HG02588 (cell line): ENCODE data around the gene ERFE.

Source experiments
- ATAC-seq: cut with Tn5 transposase; IDR thresholded peaks from one replicate; pipeline ENCODE4 v1.9.1; 2021; ENCODE audit warnings: mild to moderate bottlenecking, moderate library complexity; ENCODE audit not compliant: unreplicated experiment

Gene ERFE

DNA sequence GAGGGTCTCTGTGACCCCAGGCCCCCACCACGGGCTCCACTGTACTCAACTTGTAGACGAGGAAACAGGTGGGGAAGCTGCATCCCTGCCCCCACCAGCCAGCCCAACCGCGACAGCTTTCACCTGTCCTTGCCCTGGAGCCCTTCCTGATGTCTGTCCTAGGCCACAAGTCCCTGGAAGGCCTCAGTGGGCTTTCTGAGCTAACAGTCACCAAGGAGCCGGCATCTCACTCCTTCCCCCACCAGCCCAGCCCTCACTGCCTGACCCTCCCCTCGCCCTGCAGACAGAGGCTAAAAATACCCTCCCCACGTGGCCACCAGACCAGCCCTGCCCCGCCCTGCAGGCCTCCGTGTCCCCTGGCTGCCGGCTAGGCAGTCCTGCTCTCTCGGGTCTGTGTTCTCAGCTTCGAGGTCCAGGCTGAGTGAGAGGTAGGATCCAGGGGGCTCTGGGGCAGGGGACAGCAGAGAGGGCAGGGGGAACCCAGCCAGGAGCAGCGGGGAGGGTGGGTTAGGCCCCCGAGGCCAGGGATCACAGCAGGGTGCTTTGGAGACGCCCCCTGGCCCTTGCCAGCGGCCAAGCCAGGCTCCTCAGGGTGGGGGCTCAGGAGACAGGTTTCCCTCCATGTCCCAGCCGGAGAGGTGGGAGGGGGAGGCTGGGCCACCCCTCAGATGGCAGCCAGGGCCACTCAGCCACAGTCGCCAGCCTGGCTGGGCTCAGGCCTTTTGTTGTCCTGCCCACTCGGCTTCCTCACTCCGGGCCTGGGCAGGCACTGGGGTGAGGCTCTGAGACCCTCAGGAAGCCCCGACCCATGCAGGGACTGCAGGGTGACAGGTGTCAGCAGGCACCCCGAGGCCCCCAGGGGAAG lies 20.2 kb upstream of the ERFE start, which contains the start of gene KLHL30:
Gene KLHL30, plus strand, starts transcription at position 338 of the 865 bp plus-strand sequence. CDS start 2,087 bp downstream, outside the sequence.
- ATAC-seq = no peak

DNA sequence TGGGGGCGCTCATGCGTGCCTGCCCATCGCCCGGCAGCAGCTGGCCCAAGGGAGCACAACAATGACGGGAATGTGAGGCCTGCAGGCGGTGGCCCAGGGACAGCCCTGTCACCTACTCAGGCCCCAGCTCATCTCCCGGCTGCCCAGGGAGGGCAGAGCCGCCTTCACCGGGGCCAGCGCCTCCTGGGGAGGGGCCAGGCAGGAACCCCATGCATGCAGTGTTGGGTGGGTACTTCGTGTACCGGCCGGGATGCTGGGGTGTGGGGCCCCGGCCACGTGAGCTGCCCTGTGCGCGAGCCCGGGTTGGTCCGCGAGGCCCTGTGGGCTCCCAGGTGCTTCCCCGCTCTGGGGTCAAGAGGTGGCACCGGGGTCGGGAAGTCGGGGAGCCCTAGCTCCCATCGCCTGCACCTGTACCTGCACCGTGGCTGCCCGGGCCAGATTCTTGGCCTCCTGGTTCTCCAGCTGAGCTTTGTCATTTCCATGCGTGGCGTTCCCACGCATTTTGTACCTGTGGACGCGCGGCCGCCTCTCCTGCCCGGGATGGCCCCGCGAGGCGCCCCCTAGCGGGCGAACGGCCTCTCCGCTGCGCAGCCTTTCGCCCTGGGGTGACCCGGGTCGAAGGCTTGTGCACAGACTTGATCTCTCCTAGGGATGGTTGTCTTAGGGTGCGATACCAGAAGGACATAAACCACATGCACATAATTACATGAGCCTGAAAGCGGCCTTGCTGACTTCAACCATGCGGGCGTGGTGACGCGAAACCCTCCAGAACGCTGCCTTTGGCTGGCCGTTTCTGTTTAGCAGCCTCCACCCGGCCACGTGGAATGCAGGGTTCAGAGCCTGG lies 19.4 kb upstream of the ERFE start:
- no peak for ATAC-seq

DNA sequence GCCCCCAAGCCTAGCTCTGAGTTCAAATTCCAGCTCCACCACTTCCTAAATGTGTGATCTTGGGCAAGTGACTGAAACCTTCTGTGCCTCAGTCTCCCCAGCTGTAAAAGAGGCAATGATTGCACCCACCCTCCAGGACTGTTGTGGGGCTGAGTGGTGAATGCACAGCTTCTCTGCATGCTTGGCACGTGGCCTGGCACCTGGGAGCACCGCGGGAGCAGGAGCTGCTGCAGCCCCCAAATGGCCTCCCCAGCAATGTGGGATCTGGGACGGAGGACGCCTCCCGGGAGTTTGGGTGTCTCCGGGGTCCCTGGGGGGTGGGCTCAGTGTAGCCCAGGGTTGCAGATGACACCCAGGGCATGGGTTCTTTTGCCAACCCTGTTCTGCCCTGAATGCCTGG lies 18.7 kb upstream of the ERFE start:
- ATAC-seq = no peak

DNA sequence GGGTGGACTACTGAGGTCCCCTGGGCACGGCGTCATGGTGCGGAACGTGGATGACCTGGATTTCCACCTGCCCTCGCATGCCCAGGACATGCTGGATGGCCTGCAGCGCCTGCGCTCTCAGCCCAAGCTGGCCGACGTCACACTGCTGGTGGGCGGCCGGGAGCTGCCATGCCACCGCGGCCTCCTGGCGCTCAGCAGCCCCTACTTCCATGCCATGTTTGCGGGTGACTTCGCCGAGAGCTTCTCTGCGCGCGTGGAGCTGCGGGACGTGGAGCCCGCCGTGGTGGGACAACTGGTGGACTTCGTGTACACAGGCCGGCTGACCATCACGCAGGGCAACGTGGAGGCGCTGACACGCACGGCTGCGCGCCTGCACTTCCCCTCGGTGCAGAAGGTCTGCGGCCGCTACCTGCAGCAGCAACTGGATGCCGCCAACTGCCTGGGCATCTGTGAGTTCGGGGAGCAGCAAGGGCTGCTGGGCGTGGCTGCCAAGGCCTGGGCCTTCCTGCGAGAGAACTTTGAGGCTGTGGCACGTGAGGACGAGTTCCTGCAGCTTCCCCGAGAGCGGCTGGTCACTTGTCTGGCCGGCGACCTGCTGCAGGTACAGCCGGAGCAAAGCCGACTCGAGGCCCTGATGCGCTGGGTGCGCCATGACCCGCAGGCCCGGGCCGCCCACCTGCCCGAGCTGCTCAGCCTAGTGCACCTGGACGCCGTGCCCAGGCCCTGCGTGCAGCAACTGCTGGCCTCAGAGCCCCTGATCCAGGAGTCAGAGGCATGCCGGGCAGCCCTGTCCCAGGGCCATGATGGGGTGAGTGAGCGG lies 17.8 kb upstream of the ERFE start:
- no peak for ATAC-seq

DNA sequence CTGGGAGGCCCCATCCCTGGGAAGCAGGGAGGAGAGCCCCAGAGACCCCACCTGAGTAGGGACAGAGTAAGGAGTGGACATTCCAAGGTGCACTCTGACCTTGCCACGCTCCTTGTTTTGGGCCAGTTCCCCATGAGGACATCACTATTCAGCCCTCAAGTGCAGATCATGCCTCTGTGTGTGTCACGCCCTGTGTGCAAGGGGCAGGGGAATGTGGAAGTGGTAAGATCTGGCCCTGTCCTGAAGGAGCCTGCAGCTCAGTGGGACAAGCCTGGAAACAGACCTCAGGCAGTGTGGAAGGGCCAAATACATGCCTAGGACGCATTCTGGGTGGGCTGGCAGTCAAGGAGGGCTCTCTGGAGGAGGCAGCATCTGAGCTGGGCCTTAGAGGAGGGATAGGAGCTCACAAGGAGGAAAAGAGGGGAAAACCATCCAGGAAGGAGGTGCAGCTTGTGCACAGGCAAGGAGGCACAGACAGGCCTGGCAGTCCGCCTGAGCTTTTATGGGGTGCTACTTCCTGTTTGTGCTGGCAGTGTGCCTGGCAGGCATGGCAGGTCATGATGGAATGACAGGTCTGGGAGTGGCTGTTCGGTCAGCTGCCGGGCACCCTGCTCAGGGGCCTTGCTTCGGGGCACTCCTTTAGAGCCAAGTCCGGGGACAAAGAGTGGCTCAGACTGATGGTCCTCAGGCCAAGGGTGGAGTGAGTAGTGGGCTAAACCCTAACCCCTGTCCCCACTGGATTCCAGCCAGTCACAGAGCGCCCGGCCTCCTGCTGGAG lies 17.0 kb upstream of the ERFE start:
- ATAC-seq = no peak

DNA sequence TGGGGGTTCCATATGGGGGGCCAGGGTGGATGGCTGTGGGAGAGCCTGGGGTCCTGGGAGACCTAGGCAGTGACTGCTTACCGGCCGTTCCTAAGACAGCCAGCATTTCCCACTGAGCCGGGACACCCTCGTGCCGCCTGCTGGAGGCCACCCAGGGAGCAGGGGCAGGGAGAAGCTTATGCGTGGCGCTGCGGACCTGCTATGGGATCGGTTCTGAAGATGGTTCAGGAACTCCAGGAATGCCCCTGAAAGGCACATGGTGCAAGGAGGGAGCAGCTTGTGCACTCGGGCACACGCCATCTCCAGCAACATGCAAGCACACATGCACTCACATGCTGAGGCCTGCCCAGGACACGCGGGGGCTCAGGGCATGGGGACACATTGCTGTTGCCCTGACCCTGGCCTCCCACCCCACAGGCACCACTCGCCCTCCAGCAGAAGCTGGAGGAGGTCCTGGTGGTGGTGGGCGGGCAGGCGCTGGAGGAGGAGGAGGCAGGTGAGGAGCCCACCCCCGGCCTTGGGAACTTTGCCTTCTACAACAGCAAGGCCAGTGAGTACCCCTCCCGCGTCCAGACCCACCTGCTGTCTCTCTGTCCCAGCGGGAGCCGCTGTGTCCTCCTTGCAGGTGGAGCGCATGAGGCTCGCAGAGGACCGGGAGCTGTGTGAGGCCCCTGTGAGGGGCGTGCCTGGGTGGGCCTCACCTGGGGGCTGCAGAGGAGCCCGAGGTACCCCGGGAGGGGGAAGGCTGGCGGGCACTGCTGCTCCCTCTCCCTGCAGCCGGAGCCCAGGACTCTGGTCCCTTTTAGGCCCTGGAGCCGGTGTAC lies 16.2 kb upstream of the ERFE start:
- no peak for ATAC-seq

DNA sequence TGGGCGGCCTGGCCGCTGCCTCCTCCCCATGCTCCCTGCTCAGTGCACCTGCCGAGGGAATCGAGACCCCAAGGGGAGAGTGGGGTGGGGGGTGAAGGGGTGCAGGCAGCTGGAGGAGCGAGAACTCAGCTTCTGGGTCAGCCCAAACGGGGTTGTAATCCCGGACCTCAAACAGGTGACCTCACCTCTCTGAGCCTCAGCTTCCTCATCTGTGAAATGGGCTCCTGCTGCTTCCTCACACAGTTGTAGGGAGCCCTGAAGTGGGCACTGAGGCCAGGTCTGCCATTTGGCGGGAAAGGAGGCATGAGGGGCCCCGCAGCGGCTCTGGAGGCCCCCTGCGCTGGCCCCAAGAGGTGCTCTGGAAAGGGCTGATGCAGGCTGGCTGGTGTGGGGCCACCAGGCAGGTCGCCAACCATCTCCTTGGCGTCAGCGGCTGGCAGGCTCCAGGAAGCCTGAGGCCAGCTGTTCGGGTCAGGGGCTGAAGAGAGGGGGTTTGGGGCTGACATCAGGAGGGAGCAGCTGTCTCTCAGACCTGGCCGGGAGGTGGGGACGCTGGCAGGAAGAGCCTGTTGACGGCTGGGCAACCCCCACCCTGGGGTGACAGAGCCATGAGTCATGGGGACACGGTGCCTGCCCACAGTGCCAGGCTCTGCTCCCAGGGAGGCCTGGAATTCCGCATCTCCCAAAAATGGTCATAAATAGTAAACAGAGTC lies 15.4 kb upstream of the ERFE start:
- ATAC-seq = no peak

DNA sequence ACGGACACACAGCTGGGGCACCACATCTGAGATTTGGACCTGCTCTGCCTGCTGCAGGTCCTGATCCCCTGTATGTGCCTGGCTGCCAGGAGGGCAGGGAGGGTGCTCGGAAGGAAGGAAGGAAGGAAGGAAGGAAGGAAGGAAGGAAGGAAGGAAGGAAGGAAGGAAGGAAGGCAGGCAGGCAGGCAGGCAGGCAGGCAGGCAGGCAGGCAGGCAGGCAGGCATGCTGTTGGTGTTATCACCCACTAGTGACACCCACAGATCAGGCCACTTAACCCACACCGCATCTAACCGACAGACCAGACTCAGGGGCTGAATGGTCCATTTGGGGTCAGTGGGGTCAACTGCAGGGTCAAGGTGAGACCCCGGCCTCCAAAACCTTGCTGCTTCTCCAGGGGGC lies 14.5 kb upstream of the ERFE start:
- ATAC-seq = no peak

DNA sequence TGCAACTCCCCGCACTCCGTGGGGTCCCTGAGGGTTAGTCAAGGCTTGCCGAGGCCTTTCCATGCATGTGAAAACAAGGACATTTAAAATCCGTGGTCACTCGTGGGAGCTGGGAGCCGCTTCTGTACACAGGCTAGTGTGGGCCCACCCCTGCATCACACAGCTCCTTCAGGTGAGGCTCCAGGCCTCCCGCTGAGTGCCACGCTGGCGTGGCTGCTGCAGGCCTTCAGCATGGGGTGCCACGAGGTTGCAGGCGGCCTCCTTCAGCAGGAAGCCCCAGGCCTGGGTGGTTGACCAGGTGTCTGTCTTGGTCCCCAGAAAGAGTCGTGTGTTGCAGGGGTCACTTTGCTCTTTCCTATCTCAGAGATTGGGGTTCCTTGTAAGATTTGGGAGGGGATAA lies 13.7 kb upstream of the ERFE start:
- ATAC-seq = no peak

DNA sequence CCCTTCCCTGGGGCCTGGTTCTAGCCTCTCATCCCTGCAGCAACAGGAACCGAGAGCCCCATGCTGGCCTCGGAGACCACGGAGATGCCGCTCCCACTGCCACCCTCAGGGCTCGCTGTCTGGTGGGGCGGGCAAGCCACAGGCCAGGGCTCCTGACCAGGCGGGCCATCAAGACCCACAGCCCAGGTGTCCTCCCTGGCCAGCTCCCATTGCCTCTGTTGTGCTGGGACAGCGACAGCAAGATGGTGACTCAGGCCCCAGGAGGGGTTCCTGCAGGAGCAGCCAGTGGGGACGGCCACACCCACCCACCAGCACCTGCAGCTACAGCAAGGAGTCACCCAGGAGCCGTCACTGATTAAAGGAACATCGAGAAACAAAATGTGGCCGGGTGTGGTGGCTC lies 12.9 kb upstream of the ERFE start:
- no peak for ATAC-seq

DNA sequence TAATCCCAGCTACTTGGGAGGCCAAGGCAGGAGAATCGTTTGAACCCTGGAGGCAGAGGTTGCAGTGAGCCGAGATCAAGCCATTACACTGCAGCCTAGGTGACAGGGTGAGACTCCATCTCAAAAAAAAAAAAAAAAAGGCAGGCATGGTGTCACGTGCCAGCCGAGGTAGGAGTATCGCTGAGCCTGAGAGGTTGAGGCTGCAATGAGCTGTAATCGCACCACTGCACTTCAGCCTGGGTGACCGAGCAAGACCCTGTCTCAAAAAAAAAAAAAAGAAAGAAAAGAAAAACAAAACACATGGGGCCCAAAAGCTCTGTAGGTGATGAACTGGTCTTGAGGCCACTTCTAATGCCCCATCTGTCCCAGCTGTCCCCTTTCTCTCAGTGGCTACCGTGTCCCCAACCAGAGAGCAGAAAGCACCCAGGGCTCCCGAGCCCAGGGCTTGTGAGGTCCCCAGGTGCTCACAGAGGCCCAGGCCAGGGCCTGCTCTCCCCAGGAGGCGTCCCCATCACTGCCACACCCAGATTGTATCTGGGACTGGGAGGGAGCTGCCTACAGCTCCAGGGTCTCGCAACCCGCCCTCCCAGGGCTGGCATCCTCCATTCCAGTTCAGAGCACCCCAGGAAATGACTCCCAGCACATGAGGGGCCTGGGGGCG lies 11.8 kb upstream of the ERFE start:
- no peak for ATAC-seq

DNA sequence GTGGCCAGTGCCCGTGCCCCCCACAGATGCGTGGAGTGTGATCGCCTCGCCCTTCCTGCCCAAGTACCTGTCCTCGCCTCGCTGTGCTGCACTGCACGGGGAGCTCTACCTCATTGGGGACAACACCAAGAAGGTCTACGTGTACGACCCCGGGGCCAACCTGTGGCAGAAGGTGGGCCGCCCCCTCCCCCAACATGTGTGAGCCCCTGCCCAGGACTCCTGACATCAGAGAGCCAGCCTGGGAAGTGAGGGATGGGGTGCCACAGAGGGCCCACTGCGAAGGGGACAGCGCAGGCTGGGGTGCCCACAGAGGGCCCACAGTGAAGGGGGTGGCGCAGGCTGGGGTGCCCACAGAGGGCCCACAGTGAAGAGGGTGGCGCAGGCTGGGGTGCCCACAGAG lies 9.8 kb upstream of the ERFE start:
- no peak for ATAC-seq

DNA sequence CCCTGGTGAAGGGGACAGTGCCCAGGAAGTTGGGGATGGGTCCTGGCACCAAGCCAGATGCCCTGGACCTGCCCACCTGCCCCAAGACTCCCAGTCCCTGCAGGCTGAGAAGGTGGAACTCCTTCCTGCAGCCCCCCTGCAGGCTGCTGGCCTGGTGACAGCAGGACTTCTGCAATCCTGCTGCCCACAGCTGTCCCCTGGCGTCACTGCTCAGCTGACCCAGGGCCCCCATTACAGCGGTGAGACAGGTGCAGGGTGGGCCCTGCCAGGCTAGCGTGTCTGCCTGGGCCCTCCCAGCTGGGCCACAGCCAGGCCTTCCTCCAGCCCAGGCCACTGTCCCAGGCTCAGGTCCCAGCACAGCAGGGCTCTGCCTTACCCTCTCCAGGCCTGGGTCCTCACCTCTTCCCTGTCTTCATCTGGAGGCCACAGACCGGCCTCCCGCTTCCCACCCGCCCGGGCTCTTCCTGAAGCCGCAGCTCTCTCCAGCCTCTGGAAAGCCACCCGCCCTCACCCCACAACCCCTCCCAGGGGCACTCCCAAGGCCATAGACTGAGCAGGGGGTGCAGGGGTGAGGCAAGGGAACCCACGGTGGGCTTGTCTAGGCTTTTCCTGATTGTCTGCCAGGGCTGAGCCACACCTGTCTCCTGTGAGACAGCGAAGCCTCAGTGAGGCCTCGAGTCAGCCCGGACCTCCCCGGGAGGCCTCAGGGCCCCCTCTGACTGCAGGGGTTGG lies 8.8 kb upstream of the ERFE start:
- no peak for ATAC-seq

DNA sequence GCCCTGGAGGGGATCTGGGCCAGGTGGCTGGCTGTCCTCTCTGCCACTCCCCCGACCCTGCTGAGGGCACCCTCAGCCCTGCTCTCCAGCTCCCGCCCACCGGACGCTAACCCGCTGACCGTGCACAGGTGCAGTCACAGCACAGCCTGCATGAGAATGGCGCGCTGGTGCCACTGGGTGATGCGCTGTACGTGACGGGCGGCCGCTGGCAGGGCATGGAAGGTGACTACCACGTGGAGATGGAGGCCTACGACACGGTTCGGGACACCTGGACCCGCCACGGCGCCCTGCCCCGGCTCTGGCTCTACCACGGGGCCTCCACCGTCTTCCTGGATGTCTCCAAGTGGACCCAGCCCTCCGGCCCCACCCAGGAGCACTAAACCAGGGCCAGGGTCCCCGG lies 8.1 kb upstream of the ERFE start:
- no peak for ATAC-seq

DNA sequence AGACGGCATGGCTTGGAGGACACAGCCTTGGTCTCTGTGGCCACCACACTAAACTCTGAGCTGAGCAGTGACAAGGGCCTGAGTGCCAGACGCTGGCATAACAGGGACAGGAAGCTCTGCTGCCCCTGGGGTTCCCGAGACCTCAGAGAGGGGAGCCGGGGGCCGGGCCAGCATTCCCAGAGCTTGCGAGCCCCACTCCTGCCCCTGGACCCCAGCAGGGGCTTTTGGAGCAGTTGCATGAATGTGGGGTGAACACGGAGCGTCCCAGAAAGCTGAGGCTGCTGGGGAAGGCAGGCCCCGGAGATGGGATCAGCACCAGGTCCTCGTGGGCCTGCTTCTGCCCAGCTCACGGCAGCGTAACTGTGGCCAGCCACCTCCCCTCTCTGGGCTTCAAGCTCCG lies 7.6 kb upstream of the ERFE start:
- no peak for ATAC-seq

DNA sequence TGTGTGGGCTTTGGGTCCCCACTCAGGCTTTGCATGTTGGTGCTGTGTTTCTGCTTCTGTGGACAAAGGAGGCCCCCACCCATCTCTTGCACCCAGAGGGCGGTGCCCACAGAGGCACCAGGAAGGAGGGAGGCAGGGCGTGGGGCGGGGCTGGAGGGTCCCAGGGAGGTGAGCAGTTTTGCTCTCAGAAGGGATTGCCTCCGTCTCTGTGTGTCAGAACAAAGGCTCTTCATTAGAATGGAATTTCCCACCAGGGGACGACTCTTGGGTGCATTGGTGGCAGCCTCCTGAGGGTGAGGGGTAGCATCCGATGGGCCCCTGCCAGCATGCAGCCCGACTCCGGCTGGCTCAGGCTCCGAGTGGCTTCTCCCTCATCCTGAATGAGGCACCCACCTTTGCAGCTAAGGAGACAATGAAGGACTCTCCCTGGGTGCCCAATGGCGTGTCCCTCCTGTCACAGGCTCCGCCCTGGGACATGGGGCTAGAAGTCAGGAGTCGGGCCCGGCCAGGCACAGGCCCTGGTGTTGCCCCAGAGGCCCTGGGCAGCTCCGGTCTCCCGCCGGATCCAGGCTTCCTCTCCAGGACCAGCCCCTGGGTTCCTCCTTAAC lies 7.0 kb upstream of the ERFE start:
- ATAC-seq = no peak
